ENCODE measurements around the gene KLHL42.

DNA sequence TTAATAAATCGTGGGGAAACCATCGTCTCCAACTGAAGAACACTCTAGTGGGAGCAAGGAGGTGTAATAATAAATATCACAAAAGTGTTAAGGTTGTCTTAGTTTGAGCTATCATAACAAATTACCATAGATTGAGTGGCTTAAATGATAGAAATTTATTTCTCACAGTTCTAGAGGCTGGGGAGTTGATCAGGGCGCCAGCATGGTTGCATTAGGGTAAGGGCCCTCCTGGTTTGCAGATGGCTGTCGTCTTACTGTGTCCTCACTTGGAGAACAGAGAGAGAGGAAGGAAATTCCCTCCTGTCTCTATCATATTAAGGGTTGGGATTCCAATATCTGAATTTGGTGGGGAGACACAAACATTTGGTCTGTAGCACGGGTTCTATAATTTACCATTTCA is 36.4 kb upstream of the KLHL42 start:
- TF ChIP-seq POLR2A (IDR thresholded peaks at IDR 0.05) = no peak
- TF ChIP-seq, protein P1, sequence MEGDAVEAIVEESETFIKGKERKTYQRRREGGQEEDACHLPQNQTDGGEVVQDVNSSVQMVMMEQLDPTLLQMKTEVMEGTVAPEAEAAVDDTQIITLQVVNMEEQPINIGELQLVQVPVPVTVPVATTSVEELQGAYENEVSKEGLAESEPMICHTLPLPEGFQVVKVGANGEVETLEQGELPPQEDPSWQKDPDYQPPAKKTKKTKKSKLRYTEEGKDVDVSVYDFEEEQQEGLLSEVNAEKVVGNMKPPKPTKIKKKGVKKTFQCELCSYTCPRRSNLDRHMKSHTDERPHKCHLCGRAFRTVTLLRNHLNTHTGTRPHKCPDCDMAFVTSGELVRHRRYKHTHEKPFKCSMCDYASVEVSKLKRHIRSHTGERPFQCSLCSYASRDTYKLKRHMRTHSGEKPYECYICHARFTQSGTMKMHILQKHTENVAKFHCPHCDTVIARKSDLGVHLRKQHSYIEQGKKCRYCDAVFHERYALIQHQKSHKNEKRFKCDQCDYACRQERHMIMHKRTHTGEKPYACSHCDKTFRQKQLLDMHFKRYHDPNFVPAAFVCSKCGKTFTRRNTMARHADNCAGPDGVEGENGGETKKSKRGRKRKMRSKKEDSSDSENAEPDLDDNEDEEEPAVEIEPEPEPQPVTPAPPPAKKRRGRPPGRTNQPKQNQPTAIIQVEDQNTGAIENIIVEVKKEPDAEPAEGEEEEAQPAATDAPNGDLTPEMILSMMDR (IDR thresholded peaks at IDR 0.05) = no peak

All from body of pancreas (tissue), 4 donors.